Measurements from ENCODE around the gene CDH6. TPM values are rescaled to one million over a fixed set of nuclear protein-coding genes. Genes with fewer than 3 reads are reported as not detected.
"Not testable (repeated sequence)": the region's sequence is repeated elsewhere in the genome, so short reads cannot be mapped to it uniquely, and the experiment has no call there.

The CDH6 gene
- total RNA-seq, 1 donor from 2014 or later, result 0.54 TPM

DNA sequence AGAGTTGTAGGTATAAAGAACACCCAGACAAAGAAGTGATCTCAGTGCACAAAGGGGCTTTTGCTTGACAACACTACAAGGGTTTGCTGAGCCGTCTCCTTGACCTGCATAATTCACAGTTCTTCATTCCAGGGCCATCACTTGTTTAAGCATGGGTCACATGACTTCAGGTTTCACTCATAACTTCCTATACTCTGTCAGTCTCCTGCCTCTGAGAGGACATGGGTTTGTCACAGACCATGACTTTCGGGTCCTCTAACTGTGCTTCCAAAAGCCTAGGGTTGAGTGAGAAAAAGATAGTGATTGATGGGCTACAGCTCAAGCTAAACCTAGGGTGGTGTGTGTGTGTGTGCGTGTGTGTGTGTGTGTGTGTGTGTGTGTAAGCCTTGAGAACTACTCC, 166.4 kb downstream of the CDH6 start:
- Mint-ChIP-seq H3K4me1 (peaks cover 18% of the 10 kb centered on the region), H3K9me3 (peaks cover 25% of the 10 kb centered on the region), H3K27ac (no peak overlapping the region), H3K36me3 (no peaks in the 10 kb centered on the region), H3K27me3 (ENCODE audit: low read depth) (no peaks in the 10 kb centered on the region), H3K4me3 (no peak overlapping the region)
- DNase-seq (ENCODE audit: low spot score in 2 of 2, unreplicated experiment in 2 of 2), result no peak
- TF ChIP-seq, protein P1, sequence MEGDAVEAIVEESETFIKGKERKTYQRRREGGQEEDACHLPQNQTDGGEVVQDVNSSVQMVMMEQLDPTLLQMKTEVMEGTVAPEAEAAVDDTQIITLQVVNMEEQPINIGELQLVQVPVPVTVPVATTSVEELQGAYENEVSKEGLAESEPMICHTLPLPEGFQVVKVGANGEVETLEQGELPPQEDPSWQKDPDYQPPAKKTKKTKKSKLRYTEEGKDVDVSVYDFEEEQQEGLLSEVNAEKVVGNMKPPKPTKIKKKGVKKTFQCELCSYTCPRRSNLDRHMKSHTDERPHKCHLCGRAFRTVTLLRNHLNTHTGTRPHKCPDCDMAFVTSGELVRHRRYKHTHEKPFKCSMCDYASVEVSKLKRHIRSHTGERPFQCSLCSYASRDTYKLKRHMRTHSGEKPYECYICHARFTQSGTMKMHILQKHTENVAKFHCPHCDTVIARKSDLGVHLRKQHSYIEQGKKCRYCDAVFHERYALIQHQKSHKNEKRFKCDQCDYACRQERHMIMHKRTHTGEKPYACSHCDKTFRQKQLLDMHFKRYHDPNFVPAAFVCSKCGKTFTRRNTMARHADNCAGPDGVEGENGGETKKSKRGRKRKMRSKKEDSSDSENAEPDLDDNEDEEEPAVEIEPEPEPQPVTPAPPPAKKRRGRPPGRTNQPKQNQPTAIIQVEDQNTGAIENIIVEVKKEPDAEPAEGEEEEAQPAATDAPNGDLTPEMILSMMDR (IDR thresholded peaks at IDR 0.05; ENCODE audit: unreplicated experiment), result no peak

- Mint-ChIP-seq H3K27ac (peak overlapping the region; percentile 78), H3K36me3 (no peaks in the 10 kb centered on the region), H3K9me3 (peaks cover 20% of the 10 kb centered on the region), H3K4me3 (no peak overlapping the region), H3K27me3 (ENCODE audit: low read depth) (no peaks in the 10 kb centered on the region), H3K4me1 (peaks cover 18% of the 10 kb centered on the region)
- no peak for DNase-seq (ENCODE audit: low spot score in 2 of 2, unreplicated experiment in 2 of 2)
- TF ChIP-seq, protein P1 (IDR thresholded peaks at IDR 0.05; ENCODE audit: unreplicated experiment), result no peak
These were observed 167.7 kb downstream of the CDH6 start for GRCh38 chr5:31361234-31361633.

DNA sequence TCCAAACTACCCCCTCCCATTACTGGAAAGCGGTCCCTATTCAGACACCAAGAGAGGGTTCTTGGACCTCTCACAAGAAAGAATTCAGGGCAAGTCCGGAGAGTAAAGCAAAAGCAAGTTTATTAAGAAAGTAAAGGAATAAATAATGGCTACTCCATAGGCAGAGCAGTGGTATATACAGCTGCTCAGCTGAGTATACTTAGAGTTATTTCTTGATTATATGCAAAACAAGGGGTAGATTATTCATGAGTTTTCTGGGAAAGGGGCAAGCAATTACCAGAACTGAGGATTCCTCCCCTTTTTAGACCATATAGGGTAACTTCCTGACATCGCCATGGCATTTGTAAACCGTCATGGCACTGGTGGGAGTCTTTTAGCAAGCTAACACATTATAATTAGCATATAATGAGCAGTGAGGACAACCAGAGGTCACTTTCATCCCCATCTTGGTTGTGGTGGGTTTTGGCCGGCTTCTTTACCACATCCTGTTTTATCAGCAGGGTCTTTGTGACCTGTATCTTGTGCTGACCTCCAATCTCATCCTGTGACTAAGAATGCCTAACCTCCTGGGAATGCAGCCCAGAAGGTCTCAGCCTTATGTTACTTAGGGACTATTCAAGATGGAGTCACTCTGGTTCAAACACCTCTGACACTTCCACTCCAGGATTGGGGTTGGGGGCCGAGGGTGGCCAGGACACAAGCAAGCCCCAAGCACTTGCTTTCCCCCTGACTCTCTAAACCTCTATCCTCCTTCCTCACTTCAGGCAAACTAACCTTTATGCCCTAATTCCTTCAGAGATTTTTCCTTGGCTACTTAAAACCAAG, 168.4 kb downstream of the CDH6 start:
- not testable (repeated sequence) for H3K27me3 Mint-ChIP-seq (ENCODE audit: low read depth); H3K36me3 Mint-ChIP-seq; H3K4me3 Mint-ChIP-seq; DNase-seq (ENCODE audit: low spot score in 2 of 2, unreplicated experiment in 2 of 2)
- Mint-ChIP-seq H3K9me3 (peaks cover 13% of the 10 kb centered on the region), H3K4me1 (peaks cover 18% of the 10 kb centered on the region), H3K27ac (peak overlapping the region; percentile 78)

DNA sequence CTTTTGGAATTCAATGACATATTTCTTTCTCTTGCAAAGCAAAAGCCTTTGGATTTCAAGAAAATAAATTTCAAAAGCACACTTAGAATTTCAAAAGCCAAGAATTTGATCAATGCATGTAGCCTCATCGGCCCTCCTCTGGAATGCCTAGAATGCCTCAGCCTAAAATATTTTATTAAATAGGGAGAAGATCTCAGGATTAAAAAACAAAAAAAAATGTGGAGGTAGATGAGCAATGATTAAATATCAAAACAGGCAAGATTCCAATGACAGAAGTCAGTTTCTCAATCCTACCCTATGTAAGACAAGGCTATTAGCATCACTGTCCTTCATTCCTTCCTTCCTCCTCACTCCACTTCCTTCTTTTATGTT, 169.0 kb downstream of the CDH6 start:
- H3K9me3 Mint-ChIP-seq, result peaks cover 12% of the 10 kb centered on the region
- H3K27ac Mint-ChIP-seq, result peak overlapping the region; percentile 68
- TF ChIP-seq, protein P1 (IDR thresholded peaks at IDR 0.05; ENCODE audit: unreplicated experiment), result no peak
- peaks cover 18% of the 10 kb centered on the region for H3K4me1 Mint-ChIP-seq
- no peak for DNase-seq (ENCODE audit: low spot score in 2 of 2, unreplicated experiment in 2 of 2)
- H3K4me3 Mint-ChIP-seq, result no peak overlapping the region
- H3K27me3 Mint-ChIP-seq (ENCODE audit: low read depth), result no peaks in the 10 kb centered on the region
- no peaks in the 10 kb centered on the region for H3K36me3 Mint-ChIP-seq

- no peak overlapping the region for H3K4me3 Mint-ChIP-seq
- no peak overlapping the region for H3K27ac Mint-ChIP-seq
- H3K27me3 Mint-ChIP-seq (ENCODE audit: low read depth), result no peaks in the 10 kb centered on the region
- peaks cover 9% of the 10 kb centered on the region for H3K9me3 Mint-ChIP-seq
- no peaks in the 10 kb centered on the region for H3K36me3 Mint-ChIP-seq
- TF ChIP-seq, protein P1 (IDR thresholded peaks at IDR 0.05; ENCODE audit: unreplicated experiment), result no peak
- no peak for DNase-seq (ENCODE audit: low spot score in 2 of 2, unreplicated experiment in 2 of 2)
- peaks cover 18% of the 10 kb centered on the region for H3K4me1 Mint-ChIP-seq
These were observed 169.6 kb downstream of the CDH6 start for GRCh38 chr5:31362931-31363568.
